ENCODE measurements around the gene SAFB2. TPM values are rescaled to one million over a fixed set of nuclear protein-coding genes. Genes with fewer than 3 reads are reported as not detected.

Gene SAFB2
- total and polyA plus RNA-seq, 9 of the 15 experiments (the other 6 are each of a cell fraction or from before 2014, with no cell fraction given) = 4.5 to 103 (median 47.3) TPM

- Histone ChIP-seq H3K4me1 (replicated peaks in 1 of 2; ENCODE audit: control insufficient read depth in 2 of 2, insufficient read depth in 2 of 2, low read length in 2 of 2) (peaks cover 14 to 39% of the 10 kb centered on the region in 2 experiments), H4K20me1 (replicated peaks; ENCODE audit: control insufficient read depth, insufficient read depth, low read length) (no peaks in the 10 kb centered on the region; the same call in 1 of the 2 replicates), H3K79me2 (ENCODE audit: control insufficient read depth, insufficient read depth, low read length) (peaks cover 3% of the 10 kb centered on the region; the same call in 2 of the 3 replicates), H2AFZ (ENCODE audit: low read depth, low read length) (peak overlapping the region; percentile 58), H3K27ac (ENCODE audit: extremely low read depth, low read depth, low read length) (peak overlapping the region; percentile 85), H3K36me3 (ENCODE audit: control insufficient read depth, insufficient read depth, low read length) (peaks cover 77% of the 10 kb centered on the region; the same call in 2 of the 3 replicates), H3K4me2 (ENCODE audit: insufficient read depth, low read length) (peak overlapping the region; percentile 40), H3K9me1 (ENCODE audit: control insufficient read depth, insufficient read depth, low read length) (no peaks in the 10 kb centered on the region), H3K4me3 (peak overlapping the region; percentile 10; the same call in 1 of the 2 replicates), H3K9me3 (replicated peaks; ENCODE audit: control insufficient read depth, insufficient read depth, low read depth, low read length) (no peaks in the 10 kb centered on the region), H3K9ac (ENCODE audit: insufficient read depth in 1 of 2, low read depth in 2 of 2, low read length in 2 of 2) (peak overlapping the region; percentile 52 to 87), H3K27me3 (ENCODE audit: control insufficient read depth in 2 of 2, insufficient read depth in 2 of 2, low read length in 2 of 2) (no peaks in the 10 kb centered on the region)
- POLR2A ChIA-PET = interaction anchor here (0.6 to 1.5 kb wide), 9 partner anchors 12 to 82 kb away, joined by 3 to 7 read pairs (median 3); partner anchors contain the start of genes SAFB and SAFB2
- WGBS (ENCODE audit: insufficient coverage, low coverage, missing lambda C conversion rate) = 21% methylated on average over 18 of the region's 29 CpGs
- in situ Hi-C loops (cut with MboI) = no loop called here
- BruUV-seq (replicated peaks) = no TSS peak
- intact Hi-C loops (cut with micrococcal nuclease) = no loop called here
- FAIRE-seq (peak; percentile 76), DNase-seq (ENCODE audit: extremely low read depth in 1 of 4, low spot score in 3 of 4) (peak; percentile 81 to 84 (median 84)), ATAC-seq (peak; percentile 93)
- CTCF ChIA-PET (ENCODE audit: low intra/inter-chr PET ratio) = no interaction called here
- TF ChIP-seq, protein P1, sequence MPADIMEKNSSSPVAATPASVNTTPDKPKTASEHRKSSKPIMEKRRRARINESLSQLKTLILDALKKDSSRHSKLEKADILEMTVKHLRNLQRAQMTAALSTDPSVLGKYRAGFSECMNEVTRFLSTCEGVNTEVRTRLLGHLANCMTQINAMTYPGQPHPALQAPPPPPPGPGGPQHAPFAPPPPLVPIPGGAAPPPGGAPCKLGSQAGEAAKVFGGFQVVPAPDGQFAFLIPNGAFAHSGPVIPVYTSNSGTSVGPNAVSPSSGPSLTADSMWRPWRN (IDR thresholded peaks at IDR 0.05; ENCODE audit: low read depth) = no peak
- TF ChIP-seq NR1H2 (CRISPR knock-in tag; IDR thresholded peaks at IDR 0.05) (no peak), GABPA (tag; conservative IDR thresholded peaks at IDR 0.05; ENCODE audit: low read depth) (no peak), SIX5 (IDR thresholded peaks at IDR 0.05; ENCODE audit: borderline replicate concordance in 1 of 2, insufficient read depth in 1 of 2, low read depth in 1 of 2, low read length in 2 of 2) (no peak), PYGO2 (tag; IDR thresholded peaks at IDR 0.05) (no peak), AFF4 (CRISPR knock-in tag; IDR thresholded peaks at IDR 0.05) (no peak), DPF2 (IDR thresholded peaks at IDR 0.05) (peak; percentile 46), FOXK2 (conservative IDR thresholded peaks at IDR 0.05 in 1 of 2, IDR thresholded peaks at IDR 0.05 in 1 of 2; ENCODE audit: low read depth in 2 of 2) (no peak), PRPF4 (IDR thresholded peaks at IDR 0.05; ENCODE audit: insufficient read depth, low read depth, low read length, poor library complexity, severe bottlenecking) (no peak), NCOA4 (IDR thresholded peaks at IDR 0.05; ENCODE audit: partially characterized antibody) (no peak), SIRT6 (IDR thresholded peaks at IDR 0.05; ENCODE audit: low read depth, low read length) (no peak), C11orf30 (IDR thresholded peaks at IDR 0.05; ENCODE audit: low read depth) (no peak)
- TF ChIP-seq, protein P2, sequence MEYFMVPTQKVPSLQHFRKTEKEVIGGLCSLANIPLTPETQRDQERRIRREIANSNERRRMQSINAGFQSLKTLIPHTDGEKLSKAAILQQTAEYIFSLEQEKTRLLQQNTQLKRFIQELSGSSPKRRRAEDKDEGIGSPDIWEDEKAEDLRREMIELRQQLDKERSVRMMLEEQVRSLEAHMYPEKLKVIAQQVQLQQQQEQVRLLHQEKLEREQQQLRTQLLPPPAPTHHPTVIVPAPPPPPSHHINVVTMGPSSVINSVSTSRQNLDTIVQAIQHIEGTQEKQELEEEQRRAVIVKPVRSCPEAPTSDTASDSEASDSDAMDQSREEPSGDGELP (CRISPR knock-in tag; IDR thresholded peaks at IDR 0.05; ENCODE audit: borderline replicate concordance) = peak; percentile 50; the same call in 1 of the 2 replicates
These were observed 36.9 kb downstream of the SAFB2 start for GRCh38 chr19:5585461-5586299.

Measured in K562 (cell line).